ENCODE results near the gene SIDT1. TPM values are rescaled to one million over a fixed set of nuclear protein-coding genes. Genes with fewer than 3 reads are reported as not detected.
A peak's percentile ranks its signal among the peaks of the same experiment; 100 is the strongest.

Gene SIDT1
- total RNA-seq, 1 donor from 2014 or later, result not detected

DNA sequence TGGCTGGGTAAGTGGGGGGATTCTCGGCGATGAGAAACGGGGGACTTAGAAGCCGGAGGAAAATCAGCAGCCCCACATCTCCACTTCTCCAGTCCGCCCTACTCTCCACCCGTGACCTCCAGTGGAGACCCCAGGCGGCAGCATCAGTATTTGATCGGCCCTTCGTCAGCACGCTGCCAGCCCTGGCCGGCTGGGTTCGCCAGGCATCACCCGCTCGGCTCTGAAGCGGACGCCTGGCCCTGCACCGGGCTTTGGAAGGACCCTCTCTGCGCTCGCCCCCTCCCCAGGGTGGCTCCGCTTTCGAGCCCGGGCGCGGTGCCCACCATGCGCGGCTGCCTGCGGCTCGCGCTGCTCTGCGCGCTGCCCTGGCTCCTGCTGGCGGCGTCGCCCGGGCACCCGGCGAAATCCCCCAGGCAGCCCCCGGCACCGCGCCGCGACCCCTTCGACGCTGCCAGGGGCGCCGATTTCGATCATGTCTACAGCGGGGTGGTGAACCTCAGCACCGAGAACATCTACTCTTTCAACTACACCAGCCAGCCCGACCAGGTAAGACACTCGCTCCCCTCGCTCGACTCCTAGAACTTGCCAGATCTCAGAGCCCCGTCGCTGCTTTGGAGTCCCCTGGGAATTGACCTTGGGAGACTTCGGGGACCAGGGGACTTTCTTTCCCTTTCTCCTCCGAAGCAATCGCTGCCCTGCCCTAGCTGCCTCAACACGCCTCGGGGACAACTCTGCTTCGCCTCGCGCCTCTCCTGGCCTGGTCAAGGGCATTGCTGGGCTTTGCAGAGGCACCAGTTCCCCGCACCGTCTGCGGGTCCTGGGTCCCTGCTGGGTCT, 561 bp downstream of the SIDT1 start:
- intact Hi-C loops (cut with DNase I), result no loop called here
- Histone ChIP-seq H3K27me3 (no peaks in the 10 kb centered on the region), H3K9me3 (no peaks in the 10 kb centered on the region), H3K4me1 (peaks cover 0 to 4% of the 10 kb centered on the region in 2 donors), H3K27ac (peak overlapping the region; percentile 17 to 39), H3K36me3 (no peaks in the 10 kb centered on the region), H3K4me3 (peak overlapping the region; percentile 73 to 94)
- TF ChIP-seq, protein P1, sequence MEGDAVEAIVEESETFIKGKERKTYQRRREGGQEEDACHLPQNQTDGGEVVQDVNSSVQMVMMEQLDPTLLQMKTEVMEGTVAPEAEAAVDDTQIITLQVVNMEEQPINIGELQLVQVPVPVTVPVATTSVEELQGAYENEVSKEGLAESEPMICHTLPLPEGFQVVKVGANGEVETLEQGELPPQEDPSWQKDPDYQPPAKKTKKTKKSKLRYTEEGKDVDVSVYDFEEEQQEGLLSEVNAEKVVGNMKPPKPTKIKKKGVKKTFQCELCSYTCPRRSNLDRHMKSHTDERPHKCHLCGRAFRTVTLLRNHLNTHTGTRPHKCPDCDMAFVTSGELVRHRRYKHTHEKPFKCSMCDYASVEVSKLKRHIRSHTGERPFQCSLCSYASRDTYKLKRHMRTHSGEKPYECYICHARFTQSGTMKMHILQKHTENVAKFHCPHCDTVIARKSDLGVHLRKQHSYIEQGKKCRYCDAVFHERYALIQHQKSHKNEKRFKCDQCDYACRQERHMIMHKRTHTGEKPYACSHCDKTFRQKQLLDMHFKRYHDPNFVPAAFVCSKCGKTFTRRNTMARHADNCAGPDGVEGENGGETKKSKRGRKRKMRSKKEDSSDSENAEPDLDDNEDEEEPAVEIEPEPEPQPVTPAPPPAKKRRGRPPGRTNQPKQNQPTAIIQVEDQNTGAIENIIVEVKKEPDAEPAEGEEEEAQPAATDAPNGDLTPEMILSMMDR (IDR thresholded peaks at IDR 0.05), result no peak
- no peak for DNase-seq (ENCODE audit: low spot score in 2 of 2)

- H3K27me3 ChIP-seq, result no peaks in the 10 kb centered on the region
- intact Hi-C loops (cut with DNase I), result no loop called here
- peaks cover 0 to 4% of the 10 kb centered on the region in 2 donors for H3K4me1 ChIP-seq
- H3K27ac ChIP-seq, result no peak overlapping the region
- H3K36me3 ChIP-seq, result no peaks in the 10 kb centered on the region
- no peak for DNase-seq (ENCODE audit: low spot score in 2 of 2)
- H3K4me3 ChIP-seq, result peak overlapping the region; percentile 73 to 94
- TF ChIP-seq, protein P1 (IDR thresholded peaks at IDR 0.05), result no peak
- H3K9me3 ChIP-seq, result no peaks in the 10 kb centered on the region
Observed at GRCh38 chr3:113533534-113533892, 1.2 kb downstream of the SIDT1 start.

GRCh38 chr3:113534365-113534764, 2.0 kb downstream of the SIDT1 start:
- TF ChIP-seq, protein P1 (IDR thresholded peaks at IDR 0.05), result no peak
- no peaks in the 10 kb centered on the region for H3K27me3 ChIP-seq
- peaks cover 0 to 4% of the 10 kb centered on the region in 2 donors for H3K4me1 ChIP-seq
- intact Hi-C loops (cut with DNase I), result no loop called here
- H3K9me3 ChIP-seq, result no peaks in the 10 kb centered on the region
- H3K27ac ChIP-seq, result no peak overlapping the region
- DNase-seq (ENCODE audit: low spot score in 2 of 2), result no peak
- H3K4me3 ChIP-seq, result peak overlapping the region in 1 of 2 donors; percentile 94
- no peaks in the 10 kb centered on the region for H3K36me3 ChIP-seq

- intact Hi-C loops (cut with DNase I), result no loop called here
- Histone ChIP-seq H3K27ac (no peak overlapping the region), H3K36me3 (no peaks in the 10 kb centered on the region), H3K9me3 (no peaks in the 10 kb centered on the region), H3K4me1 (peaks cover 0 to 4% of the 10 kb centered on the region in 2 donors), H3K27me3 (no peaks in the 10 kb centered on the region), H3K4me3 (no peak overlapping the region)
- DNase-seq (ENCODE audit: low spot score in 2 of 2), result no peak
- TF ChIP-seq, protein P1 (IDR thresholded peaks at IDR 0.05), result no peak
Observed at GRCh38 chr3:113535898-113536297, 3.5 kb downstream of the SIDT1 start.

GRCh38 chr3:113536627-113537101, 4.3 kb downstream of the SIDT1 start:
- H3K36me3 ChIP-seq, result no peaks in the 10 kb centered on the region
- peaks cover 0 to 4% of the 10 kb centered on the region in 2 donors for H3K4me1 ChIP-seq
- H3K4me3 ChIP-seq, result no peak overlapping the region
- H3K27me3 ChIP-seq, result no peaks in the 10 kb centered on the region
- H3K27ac ChIP-seq, result no peak overlapping the region
- DNase-seq (ENCODE audit: low spot score in 2 of 2), result no peak
- TF ChIP-seq, protein P1 (IDR thresholded peaks at IDR 0.05), result no peak
- H3K9me3 ChIP-seq, result peaks cover 0 to 6% of the 10 kb centered on the region in 2 donors
- intact Hi-C loops (cut with DNase I), result no loop called here

All from ascending aorta (tissue), 2 donors.